ENCODE results near the gene TTC13. TPM values are rescaled to one million over a fixed set of nuclear protein-coding genes. Genes with fewer than 3 reads are reported as not detected.
A peak's percentile ranks its signal among the peaks of the same experiment; 100 is the strongest.

The TTC13 gene
- total RNA-seq, 1 donor from 2014 or later, result 15.5 TPM

GRCh38 chr1:230868736-230869385 is 109.8 kb downstream of the TTC13 start:
- TF ChIP-seq, protein P1, sequence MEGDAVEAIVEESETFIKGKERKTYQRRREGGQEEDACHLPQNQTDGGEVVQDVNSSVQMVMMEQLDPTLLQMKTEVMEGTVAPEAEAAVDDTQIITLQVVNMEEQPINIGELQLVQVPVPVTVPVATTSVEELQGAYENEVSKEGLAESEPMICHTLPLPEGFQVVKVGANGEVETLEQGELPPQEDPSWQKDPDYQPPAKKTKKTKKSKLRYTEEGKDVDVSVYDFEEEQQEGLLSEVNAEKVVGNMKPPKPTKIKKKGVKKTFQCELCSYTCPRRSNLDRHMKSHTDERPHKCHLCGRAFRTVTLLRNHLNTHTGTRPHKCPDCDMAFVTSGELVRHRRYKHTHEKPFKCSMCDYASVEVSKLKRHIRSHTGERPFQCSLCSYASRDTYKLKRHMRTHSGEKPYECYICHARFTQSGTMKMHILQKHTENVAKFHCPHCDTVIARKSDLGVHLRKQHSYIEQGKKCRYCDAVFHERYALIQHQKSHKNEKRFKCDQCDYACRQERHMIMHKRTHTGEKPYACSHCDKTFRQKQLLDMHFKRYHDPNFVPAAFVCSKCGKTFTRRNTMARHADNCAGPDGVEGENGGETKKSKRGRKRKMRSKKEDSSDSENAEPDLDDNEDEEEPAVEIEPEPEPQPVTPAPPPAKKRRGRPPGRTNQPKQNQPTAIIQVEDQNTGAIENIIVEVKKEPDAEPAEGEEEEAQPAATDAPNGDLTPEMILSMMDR (IDR thresholded peaks at IDR 0.05; ENCODE audit: unreplicated experiment), result no peak
- DNase-seq (ENCODE audit: low spot score in 2 of 2, unreplicated experiment in 2 of 2), result peak in 1 of 2 experiments; percentile 52
- H3K27me3 Mint-ChIP-seq (ENCODE audit: low read depth), result no peaks in the 10 kb centered on the region
- peak overlapping the region; percentile 80 for H3K4me3 Mint-ChIP-seq
- peak overlapping the region; percentile 100 for H3K27ac Mint-ChIP-seq
- peaks cover 2% of the 10 kb centered on the region for H3K9me3 Mint-ChIP-seq
- no peaks in the 10 kb centered on the region for H3K36me3 Mint-ChIP-seq
- peaks cover 50% of the 10 kb centered on the region for H3K4me1 Mint-ChIP-seq

- no peaks in the 10 kb centered on the region for H3K27me3 Mint-ChIP-seq (ENCODE audit: low read depth)
- H3K4me1 Mint-ChIP-seq, result peaks cover 56% of the 10 kb centered on the region
- peak; percentile 82 to 87 for DNase-seq (ENCODE audit: low spot score in 2 of 2, unreplicated experiment in 2 of 2)
- H3K27ac Mint-ChIP-seq, result peak within 1 kb of the TSS; percentile 100
- H3K36me3 Mint-ChIP-seq, result no peaks in the 10 kb centered on the region
- H3K4me3 Mint-ChIP-seq, result peak within 1 kb of the TSS; percentile 85
- H3K9me3 Mint-ChIP-seq, result peaks cover 2% of the 10 kb centered on the region
- TF ChIP-seq, protein P1 (IDR thresholded peaks at IDR 0.05; ENCODE audit: unreplicated experiment), result no peak
These were observed 110.5 kb downstream of the TTC13 start, which contains the start of gene C1orf198 for GRCh38 chr1:230867903-230868735. TSS of gene C1orf198 (minus strand) at chr1:230868521. CDS start at chr1:230868512, 9 bp downstream.

- H3K36me3 Mint-ChIP-seq, result no peaks in the 10 kb centered on the region
- peaks cover 64% of the 10 kb centered on the region for H3K4me1 Mint-ChIP-seq
- H3K27me3 Mint-ChIP-seq (ENCODE audit: low read depth), result no peaks in the 10 kb centered on the region
- peaks cover 2% of the 10 kb centered on the region for H3K9me3 Mint-ChIP-seq
- peak overlapping the region; percentile 87 for H3K27ac Mint-ChIP-seq
- DNase-seq (ENCODE audit: low spot score in 2 of 2, unreplicated experiment in 2 of 2), result no peak
- TF ChIP-seq, protein P1 (IDR thresholded peaks at IDR 0.05; ENCODE audit: unreplicated experiment), result no peak
- H3K4me3 Mint-ChIP-seq, result peak overlapping the region; percentile 75
These were observed 111.4 kb downstream of the TTC13 start for GRCh38 chr1:230867101-230867902.

DNA sequence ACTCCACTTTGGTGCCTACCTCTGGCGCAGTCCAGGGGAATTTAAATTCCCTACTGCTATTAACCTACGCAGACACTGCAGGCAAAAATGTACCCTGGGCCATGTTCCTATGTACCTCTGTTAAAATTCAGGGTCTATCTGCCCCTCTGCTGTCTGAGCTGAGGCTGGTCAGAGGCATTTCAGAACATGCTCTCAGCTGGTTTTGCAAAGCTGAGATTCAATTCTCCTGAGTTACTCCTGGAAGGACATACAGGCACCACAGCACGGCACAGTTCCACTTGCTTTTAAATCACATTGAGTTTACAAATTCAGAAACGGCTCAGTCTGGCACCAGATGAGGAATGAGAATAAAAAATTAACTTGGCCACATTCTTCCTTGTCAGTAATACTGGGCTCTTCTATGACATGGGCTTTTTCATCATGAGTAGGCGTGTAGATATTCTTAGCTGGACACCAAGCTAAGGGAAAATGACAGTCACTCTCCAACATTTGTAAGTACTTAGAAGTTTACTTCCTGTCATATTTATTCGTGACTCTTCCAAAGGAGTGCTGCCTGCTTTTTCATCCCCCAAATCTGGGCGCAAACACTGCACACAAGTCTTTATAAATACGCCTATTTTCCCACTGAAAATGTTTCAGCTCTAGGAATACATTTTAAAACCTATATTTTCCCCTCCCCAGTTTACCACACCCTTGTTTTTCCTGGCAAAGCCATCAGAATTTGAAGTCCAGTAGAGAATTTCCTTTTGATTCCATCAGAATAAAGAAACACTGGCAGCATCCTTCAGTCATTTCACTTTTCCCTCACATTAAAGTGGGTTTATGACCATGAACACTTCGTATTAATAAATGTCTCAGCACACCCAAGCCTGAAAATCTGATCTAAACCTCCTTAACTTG is 112.2 kb downstream of the TTC13 start:
- peaks cover 69% of the 10 kb centered on the region for H3K4me1 Mint-ChIP-seq
- H3K4me3 Mint-ChIP-seq, result peak overlapping the region; percentile 75
- H3K9me3 Mint-ChIP-seq, result peaks cover 2% of the 10 kb centered on the region
- peaks cover 4% of the 10 kb centered on the region for H3K36me3 Mint-ChIP-seq
- H3K27ac Mint-ChIP-seq, result peak overlapping the region; percentile 87
- no peak for DNase-seq (ENCODE audit: low spot score in 2 of 2, unreplicated experiment in 2 of 2)
- H3K27me3 Mint-ChIP-seq (ENCODE audit: low read depth), result no peaks in the 10 kb centered on the region
- TF ChIP-seq, protein P1 (IDR thresholded peaks at IDR 0.05; ENCODE audit: unreplicated experiment), result no peak

Data from mesothelial cell of epicardium (in vitro differentiated cells).